ENCODE results near the gene HCRTR1.

Gene HCRTR1

DNA sequence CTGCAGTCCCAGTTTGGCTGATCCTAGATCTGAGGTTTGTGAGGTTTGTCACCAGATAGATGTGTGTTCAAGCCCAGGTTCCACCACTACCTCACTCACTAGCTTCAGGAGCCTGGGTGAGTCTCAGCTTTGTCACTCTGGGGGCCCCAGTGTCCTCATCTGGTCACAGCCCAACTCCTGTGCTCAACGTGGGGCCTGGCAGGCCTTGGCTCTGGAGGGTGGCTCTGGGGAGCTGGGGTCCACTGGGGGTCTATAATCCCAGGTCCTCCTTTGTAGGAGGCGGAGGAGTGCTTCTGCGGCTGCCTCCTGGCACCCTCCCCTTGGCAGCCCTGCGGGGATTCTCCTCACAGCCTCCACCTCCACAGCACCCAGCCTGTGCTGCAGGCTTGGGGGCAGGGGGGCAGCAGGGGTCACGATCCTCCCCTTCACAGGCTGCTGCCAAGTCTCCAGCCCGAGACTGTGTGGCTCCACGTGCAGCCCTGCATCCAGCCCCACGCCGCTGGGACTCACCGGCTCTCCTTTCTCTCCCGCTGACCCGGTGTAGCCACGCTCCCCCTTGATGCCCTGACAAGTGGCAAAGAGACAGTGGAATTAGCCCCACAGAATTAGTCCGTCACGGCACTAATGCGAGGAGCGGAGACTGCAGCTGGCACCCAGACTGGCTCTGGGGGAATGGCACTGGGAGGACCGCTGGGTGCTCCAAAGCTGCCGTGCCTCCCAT is 49.7 kb downstream of the HCRTR1 start:
- no peak for DNase-seq (ENCODE audit: low spot score)

DNA sequence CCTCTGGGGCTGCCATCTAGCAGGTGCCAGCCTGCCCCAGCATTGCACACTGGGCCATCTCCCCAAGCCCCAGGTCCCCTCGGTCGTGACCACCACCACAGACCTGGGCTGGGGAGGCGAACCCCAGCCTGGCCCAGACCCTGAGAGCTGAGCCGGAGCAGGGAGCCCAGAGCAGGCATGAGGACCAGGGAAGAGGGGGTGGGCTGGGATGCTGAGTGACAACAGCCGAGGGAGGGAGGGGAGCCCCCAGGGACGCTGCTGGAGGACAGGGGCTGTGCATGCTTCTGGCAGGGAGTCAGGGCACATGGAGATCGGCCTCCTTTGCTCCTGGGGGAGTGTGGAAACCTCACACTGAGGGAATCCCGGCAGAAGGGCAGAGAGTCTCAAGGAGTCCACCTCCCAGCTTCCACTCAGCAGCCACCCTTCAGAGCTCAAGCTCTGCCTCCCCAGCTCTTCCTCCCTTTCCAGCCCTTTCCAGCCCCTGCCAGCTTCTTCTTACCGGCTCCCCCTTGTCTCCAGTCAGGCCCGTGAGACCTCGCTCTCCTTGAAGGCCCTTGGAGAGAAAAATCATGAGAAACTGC is 50.9 kb downstream of the HCRTR1 start:
- no peak for DNase-seq (ENCODE audit: low spot score)

DNA sequence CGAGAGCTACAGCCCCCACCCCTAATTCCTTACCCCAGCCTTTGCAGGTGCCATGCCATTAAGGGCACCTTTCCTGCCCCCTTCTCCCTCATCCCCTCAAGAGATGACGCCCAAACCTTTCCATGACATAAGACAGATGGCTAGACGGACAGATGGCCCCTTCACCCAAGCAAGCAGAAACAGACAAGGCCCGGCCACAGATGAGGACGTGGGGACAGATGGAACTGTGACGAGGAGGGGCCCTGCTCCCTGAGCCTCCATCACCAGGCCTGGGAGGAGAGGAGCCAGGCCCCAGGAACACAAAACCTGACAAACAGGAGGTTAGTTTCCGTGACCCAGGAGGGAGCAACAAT is 51.9 kb downstream of the HCRTR1 start:
- no peak for DNase-seq (ENCODE audit: low spot score)

DNA sequence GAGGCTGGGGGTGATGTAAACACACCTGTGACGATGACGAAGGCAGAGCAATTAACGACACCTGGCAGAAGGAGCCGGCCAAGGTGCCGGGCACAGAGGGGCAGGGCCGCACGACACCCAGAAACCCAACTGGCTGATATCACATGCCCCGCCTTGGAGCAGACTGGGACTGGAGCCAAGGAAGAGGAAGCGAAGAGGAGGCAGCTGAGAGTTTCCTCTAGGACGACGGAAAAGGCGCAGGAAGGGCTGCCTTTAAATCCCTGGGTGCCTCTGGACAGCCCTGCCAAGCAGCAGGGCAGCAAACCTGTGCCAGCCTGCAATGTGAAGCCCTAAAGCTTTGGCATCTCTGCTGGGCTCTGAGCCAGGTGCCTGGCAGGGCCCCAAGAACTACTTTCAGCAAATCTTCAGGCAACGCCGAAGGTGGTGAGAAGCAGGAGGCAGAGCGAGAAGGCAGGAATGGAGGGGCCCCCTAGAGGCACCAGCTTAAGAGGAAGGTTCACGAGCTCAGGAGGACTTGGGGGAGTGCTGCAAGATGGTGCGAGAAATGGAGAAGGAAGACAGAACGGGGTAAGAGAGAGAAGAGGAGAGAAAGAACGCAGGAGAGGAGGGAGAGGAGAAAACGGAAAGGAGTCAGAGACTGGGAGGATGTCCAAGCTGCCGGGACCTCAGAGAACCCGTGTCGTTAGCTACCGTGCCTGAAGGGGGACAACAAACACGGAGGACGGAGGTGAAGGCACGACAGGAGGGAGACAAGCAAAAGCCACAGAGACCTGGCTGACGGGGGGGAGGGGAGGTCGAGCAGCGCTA is 52.5 kb downstream of the HCRTR1 start:
- peak; percentile 13 for DNase-seq (ENCODE audit: low spot score)

DNA sequence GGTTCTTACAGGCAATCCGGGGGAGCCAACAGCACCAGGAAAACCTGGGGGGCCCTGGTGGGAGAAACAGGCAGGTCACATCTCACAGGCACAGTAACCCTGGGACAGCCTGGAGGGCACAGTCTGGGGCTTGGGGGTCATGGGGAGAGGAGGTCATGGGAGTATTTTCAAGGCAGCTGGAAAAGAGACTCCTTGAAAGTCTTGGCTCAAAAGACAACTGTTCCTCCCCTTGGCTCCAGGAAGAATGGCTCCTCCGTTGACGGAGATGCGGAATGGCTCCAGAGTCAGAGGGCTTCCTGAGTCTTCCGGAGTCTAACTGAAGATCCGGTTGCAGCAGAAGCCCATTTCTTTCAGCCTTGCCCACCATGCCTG is 53.1 kb downstream of the HCRTR1 start:
- DNase-seq (ENCODE audit: low spot score), result no peak

DNA sequence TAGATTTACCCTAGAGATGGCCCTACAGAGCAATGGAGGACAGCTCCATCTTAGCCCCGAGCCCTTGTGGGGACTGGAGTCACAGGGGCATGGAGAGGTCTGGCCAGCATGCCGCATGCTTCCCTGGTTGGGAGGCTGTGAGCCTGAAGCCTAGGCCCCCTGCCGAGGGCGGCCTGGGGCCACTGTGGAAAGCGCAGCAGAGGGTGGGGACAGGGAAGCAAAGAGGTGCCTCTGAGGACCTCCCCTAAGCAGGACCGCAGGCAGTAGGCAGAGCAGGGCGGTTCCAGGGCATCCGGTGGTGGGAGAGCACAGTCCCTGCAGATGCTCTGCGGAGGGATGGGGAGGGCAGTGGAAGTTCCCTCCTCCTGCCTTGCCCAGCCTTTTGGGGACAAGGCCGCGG is 53.7 kb downstream of the HCRTR1 start:
- DNase-seq (ENCODE audit: low spot score), result no peak

DNA sequence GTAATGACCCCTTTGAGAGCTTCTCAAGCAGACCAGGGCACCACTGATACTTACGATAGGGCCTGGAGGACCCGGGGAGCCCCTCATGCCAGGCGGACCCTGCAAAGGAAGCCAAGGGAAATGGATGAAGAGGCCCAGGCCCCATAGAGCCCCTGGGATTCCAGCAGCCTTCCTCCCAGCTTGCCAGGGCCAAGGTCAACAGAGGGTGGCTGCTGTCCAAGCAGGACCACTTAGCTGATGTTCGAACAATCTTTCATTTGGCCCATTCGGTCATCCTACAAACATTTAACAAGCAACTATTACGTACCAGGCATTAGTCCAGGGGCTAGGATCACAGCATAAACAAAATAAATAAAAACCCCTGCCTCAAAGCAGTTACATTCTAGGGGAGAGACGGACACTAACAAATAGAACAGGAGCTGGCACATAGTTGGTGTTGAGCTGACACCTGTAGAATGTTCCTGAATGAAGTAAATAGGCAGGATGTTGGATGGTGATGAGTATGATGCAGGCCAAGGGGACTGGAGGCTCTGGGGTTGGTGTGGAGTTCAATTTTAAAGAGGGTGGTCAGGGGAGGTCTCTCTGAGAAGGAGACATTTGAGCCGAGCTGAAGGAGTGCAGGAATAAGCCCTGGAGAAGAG is 54.2 kb downstream of the HCRTR1 start:
- no peak for DNase-seq (ENCODE audit: low spot score)

DNA sequence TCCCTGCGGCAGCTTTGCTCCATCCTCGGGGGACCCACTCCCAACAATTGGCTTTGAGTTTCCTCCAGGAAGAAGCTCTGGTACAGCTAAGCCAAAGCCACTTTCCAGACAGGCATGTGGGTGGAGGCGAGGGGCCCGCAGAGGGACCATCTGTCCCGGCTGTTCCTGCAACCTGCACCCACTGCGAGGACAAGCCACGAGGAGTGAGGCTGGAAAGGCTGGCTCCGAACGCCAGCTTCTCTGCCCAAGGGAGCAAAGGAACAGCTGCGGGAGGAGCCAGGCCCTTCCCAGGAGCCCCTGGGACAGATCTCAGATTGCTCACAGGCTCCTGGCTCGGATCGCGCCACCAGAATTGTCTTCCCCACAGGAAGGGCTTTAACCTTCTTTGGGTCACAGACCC is 55.5 kb downstream of the HCRTR1 start:
- no peak for DNase-seq (ENCODE audit: low spot score)

DNA sequence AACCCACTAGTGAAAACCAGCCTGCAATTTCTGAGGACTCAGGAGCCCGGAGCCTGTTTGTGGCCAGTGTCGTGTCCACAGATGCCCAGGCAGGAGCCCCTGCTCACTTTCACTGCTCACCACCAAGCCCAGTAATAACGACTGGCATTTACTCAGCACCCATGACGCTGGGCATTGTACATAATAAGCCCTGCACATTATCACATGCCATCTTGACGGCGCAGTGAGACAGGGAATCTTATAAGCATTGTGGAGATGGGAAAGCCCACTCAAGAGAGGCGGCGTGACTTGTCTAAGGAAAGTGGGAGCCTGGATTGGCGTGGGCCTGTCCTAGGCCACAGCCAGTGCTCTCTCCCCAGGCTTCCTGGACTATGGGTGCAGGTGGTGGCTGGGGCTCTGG is 55.9 kb downstream of the HCRTR1 start:
- DNase-seq (ENCODE audit: low spot score), result no peak

DNA sequence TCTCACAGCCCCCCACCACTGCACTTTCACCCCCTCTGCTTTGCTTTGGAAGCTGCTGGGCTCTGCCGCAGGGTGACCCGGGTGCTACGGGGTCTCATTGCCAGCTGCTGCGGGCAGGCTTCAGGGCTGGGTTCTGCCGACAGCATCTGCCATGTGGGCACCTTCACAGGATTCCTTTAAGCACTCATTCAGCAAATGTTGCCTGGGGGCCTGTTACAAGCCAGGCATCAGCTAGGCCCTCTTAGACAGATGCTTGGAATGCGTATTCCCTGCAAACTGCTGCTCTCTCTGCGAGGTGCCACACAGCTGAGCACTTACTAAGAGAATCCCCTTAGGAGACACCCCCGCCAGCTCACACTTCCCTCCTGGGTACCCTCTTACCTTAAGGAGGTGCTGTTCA is 57.1 kb downstream of the HCRTR1 start:
- DNase-seq (ENCODE audit: low spot score), result no peak

DNA sequence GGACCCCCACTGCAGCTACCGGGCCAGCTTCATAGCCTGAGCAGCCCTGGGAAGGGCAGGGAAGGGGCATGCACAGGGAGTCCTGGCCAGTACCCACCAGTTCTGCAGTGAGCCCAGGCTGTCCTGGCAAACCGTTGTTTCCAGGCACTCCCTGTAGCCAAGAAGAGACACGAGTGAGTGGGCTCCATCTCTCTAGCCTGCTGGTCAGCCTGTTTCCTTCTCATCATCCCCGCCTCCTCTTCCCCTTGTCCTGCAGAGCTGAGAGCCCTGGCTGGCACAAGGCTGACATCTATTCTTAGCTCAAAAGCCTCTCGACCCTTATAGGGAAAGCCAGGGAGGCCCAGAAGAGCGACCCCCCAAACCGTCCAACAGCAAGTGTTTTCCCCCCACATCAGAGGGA is 57.7 kb downstream of the HCRTR1 start:
- DNase-seq (ENCODE audit: low spot score), result no peak

DNA sequence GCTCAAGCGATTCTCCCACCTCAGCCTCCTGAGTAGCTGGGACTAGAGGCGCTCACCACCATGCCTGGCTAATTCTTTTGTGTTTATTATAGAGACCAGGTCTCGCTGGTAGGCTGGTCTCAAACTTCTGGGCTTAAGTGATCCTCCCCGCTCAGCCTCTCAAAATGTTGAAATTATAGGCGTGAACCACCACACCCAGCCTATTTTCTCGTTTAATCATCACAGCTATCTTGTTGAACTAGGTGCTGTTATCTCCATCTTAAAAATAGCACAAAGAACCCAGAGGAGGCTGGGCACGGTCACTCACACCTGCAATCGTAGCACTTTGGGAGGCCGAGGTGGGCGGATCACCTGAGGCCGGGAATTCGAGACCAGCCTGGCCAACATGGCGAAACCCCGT is 58.3 kb downstream of the HCRTR1 start:
- no peak for DNase-seq (ENCODE audit: low spot score)
